Measurements from ENCODE around the gene SWI5. TPM values are rescaled to one million over a fixed set of nuclear protein-coding genes. Genes with fewer than 3 reads are reported as not detected.

SWI5 gene
- total RNA-seq, result 23.5 and 38.1 TPM in 2 replicates

GRCh38 chr9:128276008-128276573, at the start of gene SWI5:
SWI5 (plus strand) TSS chr9:128276276.

GRCh38 chr9:128275198-128276007, 673 bp upstream of the SWI5 start, which contains the start of gene GOLGA2:
GOLGA2 (minus strand) TSS chr9:128276007; CDS start chr9:128275976, 31 bp downstream.

DNA sequence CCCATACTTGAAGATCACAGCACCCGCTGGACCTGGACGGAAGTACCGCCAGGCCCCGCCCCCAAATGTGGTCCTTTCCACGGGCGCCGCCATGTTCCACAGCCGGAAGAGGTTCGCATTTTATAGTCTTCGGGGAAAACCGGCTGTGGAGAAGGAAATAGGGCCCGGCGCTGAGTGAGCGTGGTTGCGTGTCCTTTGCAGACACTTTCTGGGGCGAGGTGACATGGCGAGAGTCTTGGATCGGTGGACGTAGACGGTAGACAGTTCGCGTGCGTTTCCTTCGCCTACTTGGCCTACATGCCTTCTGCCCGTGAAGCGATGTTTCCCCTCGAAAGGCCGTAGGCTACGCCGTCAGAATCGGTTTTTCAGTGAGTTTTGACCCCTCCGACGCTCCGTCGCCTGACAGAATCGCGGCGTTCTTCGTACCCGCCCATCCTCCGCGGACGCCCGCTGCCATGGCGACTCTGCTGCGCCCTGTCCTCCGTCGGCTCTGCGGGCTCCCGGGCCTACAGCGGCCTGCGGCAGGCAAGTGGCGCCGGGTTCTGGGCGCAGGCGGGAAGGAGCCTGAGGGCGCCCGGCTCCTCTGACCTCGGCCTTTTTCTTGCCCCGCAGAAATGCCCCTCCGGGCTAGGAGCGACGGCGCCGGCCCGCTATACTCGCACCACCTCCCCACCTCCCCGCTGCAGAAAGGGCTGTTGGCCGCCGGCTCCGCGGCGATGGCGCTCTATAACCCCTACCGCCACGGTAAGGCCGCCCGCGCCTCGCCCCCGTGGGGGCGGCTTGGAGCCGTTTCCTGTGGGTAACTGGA, 46.5 kb downstream of the SWI5 start, which contains the start of the genes COQ4 and TRUB2:
Gene COQ4, plus strand, starts transcription at position 436 of the 808 bp plus-strand sequence. Its CDS starts 20 bp downstream, at position 456.
Gene TRUB2, minus strand, starts transcription at position 44 of the 808 bp plus-strand sequence. Its CDS starts 39 bp downstream, at position 5.

Small RNA genes within 50 kb of the gene (small RNA-seq; reads per million reads assigned to genes)
- gene MIR199B (2.7 reads per million, percentile 84 among the genes with 10 or more reads in this experiment), gene MIR3154 (not detected)

Other genes with a start within 250 kb of the SWI5 start
- gene NAIF1, start 209.0 kb upstream of the SWI5 start, total RNA-seq, result 10.2 and 11.1 TPM in 2 replicates
- gene SLC25A25, start 208.0 kb upstream of the SWI5 start, total RNA-seq, result 5.5 and 13.3 TPM in 2 replicates
- gene PTGES2, start 148.5 kb upstream of the SWI5 start, total RNA-seq, result 26.3 and 74.3 TPM in 2 replicates
- 0.39 and 0.54 TPM in 2 replicates for gene LCN2, start 126.8 kb upstream of the SWI5 start, total RNA-seq
- gene BBLN, start 116.0 kb upstream of the SWI5 start, total RNA-seq, result 30.6 and 40.8 TPM in 2 replicates
- gene CIZ1, start 84.7 kb upstream of the SWI5 start, total RNA-seq, result 46.3 and 61.1 TPM in 2 replicates
- 5.6 and 33.4 TPM in 2 replicates for gene DNM1, start 72.9 kb upstream of the SWI5 start, total RNA-seq
- gene GOLGA2, start 269 bp upstream of the SWI5 start, total RNA-seq, result 107 and 123 TPM in 2 replicates
- gene TRUB2, start 46.2 kb downstream of the SWI5 start, total RNA-seq, result 15.7 and 22.2 TPM in 2 replicates
- 38.7 and 44.8 TPM in 2 replicates for gene COQ4, start 46.6 kb downstream of the SWI5 start, total RNA-seq
- 9.0 and 26.0 TPM in 2 replicates for gene SLC27A4, start 64.3 kb downstream of the SWI5 start, total RNA-seq
- 22.0 and 41.8 TPM in 2 replicates for gene URM1, start 95.1 kb downstream of the SWI5 start, total RNA-seq
- 400 and 569 TPM in 2 replicates for gene CERCAM, start 144.6 kb downstream of the SWI5 start, total RNA-seq
- 27.7 and 41.2 TPM in 2 replicates for gene ODF2, start 179.7 kb downstream of the SWI5 start, total RNA-seq
- gene GLE1, start 228.4 kb downstream of the SWI5 start, total RNA-seq, result 16.1 and 30.6 TPM in 2 replicates